ENCODE data around the gene MICAL2. TPM values are rescaled to one million over a fixed set of nuclear protein-coding genes. Genes with fewer than 3 reads are reported as not detected.

Gene MICAL2
- polyA plus RNA-seq, 4 donors, result 15.9 to 41.1 (median 25.6) TPM

DNA sequence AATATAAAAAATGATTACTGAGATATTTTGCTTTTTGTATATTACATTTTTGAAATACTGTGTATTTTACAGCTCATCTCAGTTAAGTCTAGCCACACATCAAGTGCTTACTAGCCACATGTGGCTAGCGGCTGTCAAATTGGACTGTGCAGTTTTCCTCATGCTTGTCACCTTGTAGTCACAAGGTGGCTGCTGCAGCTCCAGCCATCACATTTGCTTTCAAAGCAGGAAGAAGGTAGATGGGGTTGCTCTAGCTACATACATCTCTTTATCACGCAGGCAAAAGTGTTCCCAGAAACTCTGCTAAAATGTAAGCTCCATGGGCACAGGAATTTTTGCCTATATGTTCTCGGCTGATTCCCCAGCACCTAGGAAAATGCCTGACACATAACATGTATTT is 61.5 kb downstream of the MICAL2 start:
- DNase-seq (no peak), FAIRE-seq (no peak)
- H3K36me3 ChIP-seq (ENCODE audit: control insufficient read depth in 3 of 3, insufficient read depth in 2 of 3, low read depth in 1 of 3, low read length in 3 of 3), result peaks cover 0 to 6% (median 0%) of the 10 kb centered on the region in 3 donors
- H3K27ac ChIP-seq (ENCODE audit: low read depth in 1 of 3, low read length in 2 of 3), result no peak overlapping the region
- H3K4me3 ChIP-seq (ENCODE audit: low read depth in 1 of 3, low read length in 3 of 3), result no peak overlapping the region
- peaks cover 0 to 4% of the 10 kb centered on the region in 2 donors for H3K9me3 ChIP-seq (ENCODE audit: control insufficient read depth in 2 of 2, insufficient read depth in 1 of 2, low read depth in 1 of 2, low read length in 1 of 2)
- H3K27me3 ChIP-seq (ENCODE audit: control insufficient read depth in 3 of 3, insufficient read depth in 3 of 3, low read length in 3 of 3), result no peaks in the 10 kb centered on the region
- peaks cover 3 to 28% (median 6%) of the 10 kb centered on the region in 3 donors for H3K4me1 ChIP-seq (ENCODE audit: control insufficient read depth in 3 of 3, insufficient read depth in 2 of 3, low read depth in 1 of 3, low read length in 2 of 3)
- WGBS, 3 donors, result 95 to 97% (median 96%) methylated on average over 3 of the region's 3 CpGs

DNA sequence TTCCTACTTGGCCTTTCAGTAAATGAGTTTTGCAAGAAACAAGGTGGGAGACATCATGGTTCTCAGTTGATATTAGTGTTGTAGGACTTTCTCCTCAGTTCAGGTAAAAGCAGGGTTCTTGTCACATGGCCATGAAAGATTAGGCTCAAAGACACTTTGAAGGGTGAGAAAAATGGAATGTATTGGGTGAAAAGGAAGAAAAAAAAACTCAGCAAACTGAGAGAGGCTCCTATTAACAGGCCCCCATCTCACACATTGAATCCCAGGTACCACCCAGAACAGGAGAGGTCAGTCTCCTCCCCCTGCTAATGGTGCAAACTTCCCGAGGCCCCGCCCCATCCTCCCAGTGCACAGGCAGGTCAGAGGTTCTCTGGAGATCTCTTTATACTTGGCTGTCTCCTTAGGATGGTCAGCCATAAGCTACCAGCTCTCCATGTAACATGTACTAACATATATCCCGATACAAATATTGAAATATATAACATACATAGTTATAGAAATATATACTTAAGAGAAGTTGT is 62.2 kb downstream of the MICAL2 start:
- peaks cover 0 to 6% (median 0%) of the 10 kb centered on the region in 3 donors for H3K36me3 ChIP-seq (ENCODE audit: control insufficient read depth in 3 of 3, insufficient read depth in 2 of 3, low read depth in 1 of 3, low read length in 3 of 3)
- H3K9me3 ChIP-seq (ENCODE audit: control insufficient read depth in 2 of 2, insufficient read depth in 1 of 2, low read depth in 1 of 2, low read length in 1 of 2), result peaks cover 0 to 4% of the 10 kb centered on the region in 2 donors
- no peak overlapping the region for H3K27ac ChIP-seq (ENCODE audit: low read depth in 1 of 3, low read length in 2 of 3)
- WGBS, 3 donors, result 68 to 76% (median 70%) methylated on average over 3 of the region's 3 CpGs
- peaks cover 1 to 22% (median 3%) of the 10 kb centered on the region in 3 donors for H3K4me1 ChIP-seq (ENCODE audit: control insufficient read depth in 3 of 3, insufficient read depth in 2 of 3, low read depth in 1 of 3, low read length in 2 of 3)
- no peak for DNase-seq
- H3K27me3 ChIP-seq (ENCODE audit: control insufficient read depth in 3 of 3, insufficient read depth in 3 of 3, low read length in 3 of 3), result no peaks in the 10 kb centered on the region
- no peak for FAIRE-seq
- no peak overlapping the region for H3K4me3 ChIP-seq (ENCODE audit: low read depth in 1 of 3, low read length in 3 of 3)

DNA sequence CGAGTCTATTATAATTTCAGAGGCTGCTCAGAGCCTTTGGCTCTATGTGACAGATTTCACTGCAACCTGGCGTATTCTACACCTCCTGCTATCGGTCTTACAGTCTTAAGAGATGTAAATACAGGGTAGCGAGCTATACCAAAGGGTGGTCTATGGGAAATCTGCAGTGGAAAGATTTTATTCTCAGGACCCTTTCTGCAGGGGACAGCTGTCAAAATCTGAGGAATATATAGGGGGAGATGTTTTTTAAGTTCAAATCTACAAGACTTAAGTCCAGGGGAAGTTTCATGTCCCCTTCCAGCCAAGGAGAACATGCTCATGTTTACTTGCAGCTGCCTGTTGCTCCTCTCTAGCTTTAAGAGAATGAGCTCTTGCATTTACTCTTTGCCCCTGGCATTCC is 62.7 kb downstream of the MICAL2 start:
- no peak for DNase-seq
- no peak for FAIRE-seq
- Histone ChIP-seq H3K4me1 (ENCODE audit: control insufficient read depth in 3 of 3, insufficient read depth in 2 of 3, low read depth in 1 of 3, low read length in 2 of 3) (peaks cover 0 to 22% (median under 1%) of the 10 kb centered on the region in 3 donors), H3K4me3 (ENCODE audit: low read depth in 1 of 3, low read length in 3 of 3) (no peak overlapping the region), H3K36me3 (ENCODE audit: control insufficient read depth in 3 of 3, insufficient read depth in 2 of 3, low read depth in 1 of 3, low read length in 3 of 3) (peaks cover 0 to 6% (median 0%) of the 10 kb centered on the region in 3 donors), H3K27me3 (ENCODE audit: control insufficient read depth in 3 of 3, insufficient read depth in 3 of 3, low read length in 3 of 3) (no peaks in the 10 kb centered on the region), H3K27ac (ENCODE audit: low read depth in 1 of 3, low read length in 2 of 3) (peak overlapping the region in 1 of 3 donors; percentile 27), H3K9me3 (ENCODE audit: control insufficient read depth in 2 of 2, insufficient read depth in 1 of 2, low read depth in 1 of 2, low read length in 1 of 2) (peaks cover 0 to 4% of the 10 kb centered on the region in 2 donors)
- WGBS, 3 donors, result 88 to 89% (median 89%) methylated on average over 4 of the region's 4 CpGs

DNA sequence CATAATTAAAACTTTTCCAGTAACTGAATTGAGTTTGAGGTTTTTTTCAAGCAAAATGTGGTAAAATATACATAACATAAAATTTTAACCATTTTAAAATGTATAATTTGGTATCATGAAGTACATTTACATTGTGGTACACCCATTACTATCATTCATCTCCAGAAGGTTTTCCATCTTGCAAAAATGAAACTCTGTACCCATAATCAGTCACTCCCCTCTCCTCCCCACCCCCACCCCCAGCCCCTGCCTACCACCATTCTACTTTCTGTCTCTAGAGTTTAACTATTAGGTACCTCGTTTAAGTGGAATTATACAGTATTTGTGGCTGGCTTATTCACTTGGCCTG is 63.7 kb downstream of the MICAL2 start:
- Histone ChIP-seq H3K9me3 (ENCODE audit: control insufficient read depth in 2 of 2, insufficient read depth in 1 of 2, low read depth in 1 of 2, low read length in 1 of 2) (peaks cover 0 to 4% of the 10 kb centered on the region in 2 donors), H3K27me3 (ENCODE audit: control insufficient read depth in 3 of 3, insufficient read depth in 3 of 3, low read length in 3 of 3) (no peaks in the 10 kb centered on the region), H3K4me1 (ENCODE audit: control insufficient read depth in 3 of 3, insufficient read depth in 2 of 3, low read depth in 1 of 3, low read length in 2 of 3) (peaks cover 3 to 25% (median 3%) of the 10 kb centered on the region in 3 donors), H3K27ac (ENCODE audit: low read depth in 1 of 3, low read length in 2 of 3) (no peak overlapping the region), H3K36me3 (ENCODE audit: control insufficient read depth in 3 of 3, insufficient read depth in 2 of 3, low read depth in 1 of 3, low read length in 3 of 3) (peaks cover 0 to 6% (median 0%) of the 10 kb centered on the region in 3 donors), H3K4me3 (ENCODE audit: low read depth in 1 of 3, low read length in 3 of 3) (no peak overlapping the region)
- 39 to 68% (median 44%) methylated on average over 1 of the region's 1 CpG for WGBS, 3 donors
- DNase-seq, result no peak
- FAIRE-seq, result no peak

DNA sequence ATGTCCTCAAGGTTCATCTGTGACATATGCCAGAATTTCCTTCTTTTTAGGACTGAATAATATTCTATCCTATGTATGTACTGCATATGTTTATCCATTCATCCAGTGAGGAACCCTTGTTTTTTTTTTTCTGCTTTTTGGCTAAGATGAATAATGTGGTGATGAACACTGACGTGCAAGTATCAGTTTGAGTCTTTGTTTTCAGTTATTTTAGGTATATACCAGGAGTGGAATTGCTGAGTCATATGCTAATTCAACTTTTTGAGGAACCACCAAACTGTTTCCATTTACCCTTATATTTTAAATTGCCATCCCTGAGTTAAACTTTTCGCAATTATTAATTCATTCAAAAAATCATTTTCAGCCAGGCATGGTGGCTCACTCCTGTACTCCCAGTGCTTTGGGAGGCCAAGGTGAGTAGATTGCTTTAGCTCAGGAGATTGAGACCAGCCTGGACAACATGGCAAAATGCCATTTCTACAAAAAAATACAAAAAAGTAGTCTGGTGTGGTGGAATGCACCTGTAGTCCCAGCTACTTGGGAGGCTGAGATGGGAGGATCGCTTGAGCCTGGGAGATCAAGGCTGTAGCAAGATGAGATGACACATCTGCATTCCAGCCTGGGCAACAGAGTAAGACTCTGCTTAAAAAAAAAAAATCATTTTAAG is 64.2 kb downstream of the MICAL2 start:
- peaks cover 0 to 4% of the 10 kb centered on the region in 2 donors for H3K9me3 ChIP-seq (ENCODE audit: control insufficient read depth in 2 of 2, insufficient read depth in 1 of 2, low read depth in 1 of 2, low read length in 1 of 2)
- peaks cover 0 to 8% (median 0%) of the 10 kb centered on the region in 3 donors for H3K36me3 ChIP-seq (ENCODE audit: control insufficient read depth in 3 of 3, insufficient read depth in 2 of 3, low read depth in 1 of 3, low read length in 3 of 3)
- peaks cover 3 to 28% (median 5%) of the 10 kb centered on the region in 3 donors for H3K4me1 ChIP-seq (ENCODE audit: control insufficient read depth in 3 of 3, insufficient read depth in 2 of 3, low read depth in 1 of 3, low read length in 2 of 3)
- 76 to 90% (median 82%) methylated on average over 3 of the region's 3 CpGs for WGBS, 3 donors
- DNase-seq (no peak), FAIRE-seq (no peak)
- H3K27ac ChIP-seq (ENCODE audit: low read depth in 1 of 3, low read length in 2 of 3), result peak overlapping the region in 1 of 3 donors; percentile 47
- no peak overlapping the region for H3K4me3 ChIP-seq (ENCODE audit: low read depth in 1 of 3, low read length in 3 of 3)
- H3K27me3 ChIP-seq (ENCODE audit: control insufficient read depth in 3 of 3, insufficient read depth in 3 of 3, low read length in 3 of 3), result no peaks in the 10 kb centered on the region

DNA sequence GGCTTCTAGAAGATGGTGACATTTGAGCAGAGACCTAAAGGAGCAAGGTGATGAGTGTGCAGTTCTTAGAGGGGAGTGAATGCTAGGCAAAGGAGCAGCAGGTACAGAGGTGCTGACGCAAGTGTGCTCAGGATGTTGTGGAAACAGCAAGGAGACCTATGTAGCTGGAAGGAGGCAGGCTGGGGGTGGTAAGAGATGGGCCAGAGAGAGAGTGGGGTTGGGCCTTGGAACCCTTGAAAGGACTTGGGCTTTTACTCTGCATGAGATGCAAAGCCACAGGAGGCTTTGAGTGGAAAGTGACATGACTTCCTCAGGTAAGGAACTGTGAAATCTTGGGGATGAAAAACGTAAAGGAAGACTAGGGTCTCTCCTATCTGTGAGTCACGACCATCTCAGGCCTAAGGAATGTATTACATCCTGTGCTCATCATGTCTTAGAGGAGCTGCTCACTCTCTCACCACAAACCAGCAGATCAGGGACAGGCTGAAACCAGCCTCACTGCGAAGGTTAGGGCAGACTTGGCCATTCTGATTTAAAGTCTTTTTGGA is 65.4 kb downstream of the MICAL2 start:
- H3K4me1 ChIP-seq (ENCODE audit: control insufficient read depth in 3 of 3, insufficient read depth in 2 of 3, low read depth in 1 of 3, low read length in 2 of 3), result peaks cover 3 to 18% (median 5%) of the 10 kb centered on the region in 3 donors
- H3K9me3 ChIP-seq (ENCODE audit: control insufficient read depth in 2 of 2, insufficient read depth in 1 of 2, low read depth in 1 of 2, low read length in 1 of 2), result peaks cover 0 to 4% of the 10 kb centered on the region in 2 donors
- peaks cover 0 to 6% (median 0%) of the 10 kb centered on the region in 3 donors for H3K36me3 ChIP-seq (ENCODE audit: control insufficient read depth in 3 of 3, insufficient read depth in 2 of 3, low read depth in 1 of 3, low read length in 3 of 3)
- no peaks in the 10 kb centered on the region for H3K27me3 ChIP-seq (ENCODE audit: control insufficient read depth in 3 of 3, insufficient read depth in 3 of 3, low read length in 3 of 3)
- H3K27ac ChIP-seq (ENCODE audit: low read depth in 1 of 3, low read length in 2 of 3), result peak overlapping the region in 1 of 3 donors; percentile 52
- WGBS, 3 donors, result 30 to 75% (median 34%) methylated on average over 4 of the region's 4 CpGs
- no peak for DNase-seq
- no peak overlapping the region for H3K4me3 ChIP-seq (ENCODE audit: low read depth in 1 of 3, low read length in 3 of 3)
- no peak for FAIRE-seq

DNA sequence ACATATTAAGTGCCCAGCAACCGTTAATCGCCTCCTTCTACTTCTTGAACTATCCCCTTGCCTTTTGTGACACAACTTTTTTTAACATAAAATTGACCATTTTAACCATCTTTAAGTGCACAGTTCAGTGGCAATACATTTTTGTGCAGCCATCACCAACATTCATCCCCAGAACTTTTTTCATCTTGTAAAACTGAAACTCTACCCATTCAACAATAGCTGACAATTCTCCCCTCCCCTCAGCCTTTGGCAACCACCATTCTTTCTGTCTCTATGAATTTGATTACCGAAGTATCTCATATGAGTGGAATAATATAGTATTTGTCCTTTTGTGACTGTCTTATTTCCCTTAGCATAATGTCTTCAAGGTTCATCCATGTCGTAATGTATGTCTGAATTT is 66.0 kb downstream of the MICAL2 start:
- no peak for FAIRE-seq
- 91 to 97% (median 92%) methylated on average over 4 of the region's 4 CpGs for WGBS, 3 donors
- peaks cover 3 to 18% (median 5%) of the 10 kb centered on the region in 3 donors for H3K4me1 ChIP-seq (ENCODE audit: control insufficient read depth in 3 of 3, insufficient read depth in 2 of 3, low read depth in 1 of 3, low read length in 2 of 3)

DNA sequence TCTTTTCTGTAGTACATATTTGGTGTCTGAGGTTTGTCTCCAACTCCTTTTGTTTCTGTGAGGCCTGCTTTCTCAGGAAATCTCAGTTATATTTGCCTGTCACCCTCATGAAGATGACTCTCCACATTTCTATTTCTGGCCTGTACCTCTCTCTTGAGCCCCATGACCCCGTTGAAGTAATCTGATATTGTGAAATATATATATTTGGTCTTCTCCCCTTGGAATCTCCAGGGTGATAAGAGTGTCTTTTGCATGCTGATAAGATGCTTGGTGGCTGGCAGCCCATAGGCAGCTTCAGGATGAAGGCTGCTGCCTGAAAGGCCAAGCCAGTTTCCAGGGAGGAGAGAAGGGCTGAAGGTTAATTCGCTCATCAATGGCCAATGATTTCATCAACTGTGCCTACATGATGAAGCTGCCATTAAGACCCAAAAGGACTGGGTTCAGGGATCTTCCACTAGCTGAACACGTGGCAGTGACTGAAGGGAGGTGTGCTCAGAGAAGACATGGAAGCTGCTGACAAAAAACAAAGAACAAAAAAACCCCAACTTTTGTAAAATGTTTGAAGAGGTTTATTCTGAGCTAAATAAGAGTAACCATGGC is 67.4 kb downstream of the MICAL2 start:
- H3K36me3 ChIP-seq (ENCODE audit: control insufficient read depth in 3 of 3, insufficient read depth in 2 of 3, low read depth in 1 of 3, low read length in 3 of 3), result peaks cover 0 to 5% (median 0%) of the 10 kb centered on the region in 3 donors
- no peaks in the 10 kb centered on the region for H3K27me3 ChIP-seq (ENCODE audit: control insufficient read depth in 3 of 3, insufficient read depth in 3 of 3, low read length in 3 of 3)
- no peak overlapping the region for H3K4me3 ChIP-seq (ENCODE audit: low read depth in 1 of 3, low read length in 3 of 3)
- FAIRE-seq, result no peak
- no peak overlapping the region for H3K27ac ChIP-seq (ENCODE audit: low read depth in 1 of 3, low read length in 2 of 3)
- no peaks in the 10 kb centered on the region for H3K9me3 ChIP-seq (ENCODE audit: control insufficient read depth in 2 of 2, insufficient read depth in 1 of 2, low read depth in 1 of 2, low read length in 1 of 2)
- WGBS, 3 donors, result 61 to 66% (median 62%) methylated on average over 3 of the region's 3 CpGs
- H3K4me1 ChIP-seq (ENCODE audit: control insufficient read depth in 3 of 3, insufficient read depth in 2 of 3, low read depth in 1 of 3, low read length in 2 of 3), result peaks cover 3 to 21% (median 5%) of the 10 kb centered on the region in 3 donors
- no peak for DNase-seq

More for the DNA sequence above, 66.0 kb downstream of the MICAL2 start:
- DNase-seq, result no peak
- Histone ChIP-seq H3K27me3 (ENCODE audit: control insufficient read depth in 3 of 3, insufficient read depth in 3 of 3, low read length in 3 of 3) (no peaks in the 10 kb centered on the region), H3K9me3 (ENCODE audit: control insufficient read depth in 2 of 2, insufficient read depth in 1 of 2, low read depth in 1 of 2, low read length in 1 of 2) (peaks cover 0 to 4% of the 10 kb centered on the region in 2 donors), H3K36me3 (ENCODE audit: control insufficient read depth in 3 of 3, insufficient read depth in 2 of 3, low read depth in 1 of 3, low read length in 3 of 3) (peaks cover 0 to 5% (median 0%) of the 10 kb centered on the region in 3 donors), H3K27ac (ENCODE audit: low read depth in 1 of 3, low read length in 2 of 3) (no peak overlapping the region), H3K4me3 (ENCODE audit: low read depth in 1 of 3, low read length in 3 of 3) (no peak overlapping the region)
